ENCODE results near the gene MRPS16.

- TF ChIP-seq CTCF (IDR thresholded peaks at IDR 0.05): no peak
- TF ChIP-seq POLR2A (IDR thresholded peaks at IDR 0.05): no peak
- TF ChIP-seq POLR2AphosphoS5 (IDR thresholded peaks at IDR 0.05): no peak
- TF ChIP-seq EP300 (IDR thresholded peaks at IDR 0.05): no peak
Measured at GRCh38 chr10:73296946-73297345, 44.5 kb upstream of the MRPS16 start.

Data from suprapubic skin (tissue), 4 donors.